AG09309 (cell line): ENCODE data around the gene DOCK11.

Source experiments
- DNase-seq: peaks from one replicate; pipeline ENCODE4 v3.0.0-alpha.2; 2010; ENCODE audit warnings: low read depth
- H3K4me3 ChIP-seq: 2 replicates; pipeline ENCODE4 v1.5.1; 2011; ENCODE audit warnings: mild to moderate bottlenecking, low read depth, low read length, moderate library complexity; ENCODE audit not compliant: control insufficient read depth
- TF ChIP-seq, protein P1 (sequence below): IDR thresholded peaks from 2 replicates; pipeline ENCODE4 v1.5.1; 2011; ENCODE audit warnings: mild to moderate bottlenecking, low read depth, low read length, inconsistent platforms; ENCODE audit not compliant: insufficient read depth, control insufficient read depth; ENCODE audit errors: missing control alignments

Gene DOCK11

DNA sequence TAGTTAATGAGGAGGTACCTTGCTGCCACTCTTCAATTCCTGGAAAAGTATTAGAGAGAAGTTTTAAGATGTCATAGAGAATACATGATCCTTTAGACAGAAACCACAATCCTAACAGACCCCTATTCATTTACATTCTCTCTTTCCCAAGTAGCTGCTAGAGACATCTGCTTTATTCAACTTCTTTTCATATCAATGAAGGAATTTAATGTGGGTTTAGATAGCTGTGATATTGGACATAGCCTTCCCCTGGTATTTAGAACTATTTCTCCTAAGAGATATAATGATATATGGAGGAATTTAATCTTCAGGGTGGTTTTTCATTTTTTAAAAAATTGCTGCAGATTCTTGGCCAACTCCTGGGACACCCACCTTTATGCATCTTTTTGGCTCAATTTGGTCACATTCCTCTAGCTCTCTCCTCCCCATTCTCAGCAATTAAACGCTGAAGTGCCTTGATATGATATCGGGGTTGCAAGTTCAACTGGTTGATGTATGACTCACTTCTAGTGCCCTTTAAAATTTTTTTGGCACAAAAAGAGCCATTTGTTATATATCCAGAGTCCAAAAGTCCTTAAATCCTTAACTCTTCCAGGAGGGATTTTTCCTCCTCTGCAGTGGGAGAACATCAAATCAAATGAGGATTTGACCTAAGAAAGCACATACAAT, 57.6 kb downstream of the DOCK11 start:
- DNase-seq: no peak
- no peak overlapping the region for H3K4me3 ChIP-seq
- TF ChIP-seq, protein P1, sequence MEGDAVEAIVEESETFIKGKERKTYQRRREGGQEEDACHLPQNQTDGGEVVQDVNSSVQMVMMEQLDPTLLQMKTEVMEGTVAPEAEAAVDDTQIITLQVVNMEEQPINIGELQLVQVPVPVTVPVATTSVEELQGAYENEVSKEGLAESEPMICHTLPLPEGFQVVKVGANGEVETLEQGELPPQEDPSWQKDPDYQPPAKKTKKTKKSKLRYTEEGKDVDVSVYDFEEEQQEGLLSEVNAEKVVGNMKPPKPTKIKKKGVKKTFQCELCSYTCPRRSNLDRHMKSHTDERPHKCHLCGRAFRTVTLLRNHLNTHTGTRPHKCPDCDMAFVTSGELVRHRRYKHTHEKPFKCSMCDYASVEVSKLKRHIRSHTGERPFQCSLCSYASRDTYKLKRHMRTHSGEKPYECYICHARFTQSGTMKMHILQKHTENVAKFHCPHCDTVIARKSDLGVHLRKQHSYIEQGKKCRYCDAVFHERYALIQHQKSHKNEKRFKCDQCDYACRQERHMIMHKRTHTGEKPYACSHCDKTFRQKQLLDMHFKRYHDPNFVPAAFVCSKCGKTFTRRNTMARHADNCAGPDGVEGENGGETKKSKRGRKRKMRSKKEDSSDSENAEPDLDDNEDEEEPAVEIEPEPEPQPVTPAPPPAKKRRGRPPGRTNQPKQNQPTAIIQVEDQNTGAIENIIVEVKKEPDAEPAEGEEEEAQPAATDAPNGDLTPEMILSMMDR: no peak

DNA sequence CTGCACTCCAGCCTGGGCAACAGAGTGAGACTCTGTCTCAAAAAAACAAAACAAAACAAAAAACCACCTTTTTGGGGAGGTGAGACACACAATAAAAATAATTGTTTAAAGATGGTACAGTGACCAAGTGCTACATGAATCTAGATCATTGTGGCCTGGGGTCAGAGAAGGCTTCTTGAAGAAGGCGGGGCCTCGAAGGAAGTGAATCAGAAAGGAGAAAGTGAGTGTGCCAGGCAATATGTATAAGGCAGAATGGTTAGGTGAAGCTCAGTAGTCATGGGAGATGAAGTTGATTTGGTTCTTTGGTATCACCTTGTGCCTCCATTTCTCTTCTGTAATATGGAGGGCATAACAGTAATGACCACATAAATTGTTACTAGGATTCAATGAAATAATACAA, 58.9 kb downstream of the DOCK11 start:
- TF ChIP-seq, protein P1: no peak
- DNase-seq: no peak
- H3K4me3 ChIP-seq: no peak overlapping the region

GRCh38 chrX:118558926-118559325, 63.3 kb downstream of the DOCK11 start:
- TF ChIP-seq, protein P1: no peak
- DNase-seq: no peak

GRCh38 chrX:118560489-118560888, 64.9 kb downstream of the DOCK11 start:
- TF ChIP-seq, protein P1: no peak
- no peak for DNase-seq
- H3K4me3 ChIP-seq: no peak overlapping the region

More at GRCh38 chrX:118558926-118559325, 63.3 kb downstream of the DOCK11 start:
- no peak overlapping the region for H3K4me3 ChIP-seq

DNA sequence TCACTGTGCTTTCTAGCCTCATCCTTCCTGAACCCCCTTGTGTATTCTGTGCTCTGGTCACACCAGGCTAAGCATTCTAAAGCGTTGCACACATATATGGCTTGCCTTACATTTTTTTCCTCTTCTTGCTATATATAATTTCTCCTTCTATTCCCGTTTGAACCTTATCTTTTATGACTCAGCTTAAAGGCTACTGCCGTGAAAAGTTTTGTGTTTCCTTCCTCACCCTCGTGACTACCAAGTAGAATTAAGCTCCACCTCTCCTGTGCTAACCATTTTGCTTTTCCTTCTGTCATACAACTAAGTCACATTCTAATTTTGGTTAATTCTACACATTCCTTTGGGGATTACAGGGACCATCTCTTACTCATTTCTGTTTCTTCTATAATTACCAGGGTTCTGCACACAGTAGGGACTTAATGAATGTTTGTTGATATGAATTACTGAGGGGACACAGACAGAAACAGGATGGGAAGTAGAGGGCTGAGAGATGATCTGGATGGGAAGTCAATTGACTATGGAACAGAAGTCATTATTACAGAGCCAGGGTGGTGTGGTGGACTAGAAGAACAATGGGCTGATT, 67.1 kb downstream of the DOCK11 start:
- TF ChIP-seq, protein P1: no peak
- DNase-seq: no peak

DNA sequence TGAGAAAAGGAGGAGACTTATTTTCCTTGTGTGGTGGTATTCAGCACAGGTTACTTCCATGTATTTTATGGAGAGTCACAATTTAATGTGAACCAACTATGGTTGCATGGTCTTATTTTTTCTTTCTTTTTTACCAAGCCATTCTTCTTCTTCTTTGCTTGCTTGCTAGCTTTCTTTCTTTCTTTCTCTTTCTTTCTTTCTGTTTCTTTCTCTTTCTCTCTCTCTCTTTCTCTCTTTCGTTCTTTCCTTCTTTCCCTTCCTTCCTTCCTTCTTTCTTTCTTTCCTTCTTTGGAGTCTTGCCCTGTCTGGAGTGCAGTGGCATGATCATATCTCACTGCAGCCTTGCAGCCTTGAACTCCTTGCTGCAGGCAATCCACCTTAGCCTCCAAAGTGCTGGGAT, 68.9 kb downstream of the DOCK11 start:
- TF ChIP-seq, protein P1: no peak
- DNase-seq: no peak
- no peak overlapping the region for H3K4me3 ChIP-seq

More for the DNA sequence above, 67.1 kb downstream of the DOCK11 start:
- no peak overlapping the region for H3K4me3 ChIP-seq
